ENCODE results near the gene CAPN2. TPM values are rescaled to one million over a fixed set of nuclear protein-coding genes. Genes with fewer than 3 reads are reported as not detected.

Gene CAPN2
- total and polyA plus RNA-seq, 7 experiments from 2014 or later: 57.6 to 195 (median 99.5) TPM

GRCh38 chr1:223756806-223757700 lies 44.7 kb downstream of the CAPN2 start:
- ChIA-PET POLR2A (no interaction called here), CTCF (interaction anchor here (0.7 to 1.1 kb wide), 2 partner anchors 52 to 58 kb away, joined by 3 to 6 read pairs; no protein-coding TSS in a partner anchor)
- intact Hi-C loops (cut with micrococcal nuclease): no loop called here
- Histone ChIP-seq H3K36me3 (ENCODE audit: control insufficient read depth in 2 of 3, insufficient read depth in 3 of 3, low read length in 3 of 3) (peaks cover 29 to 93% (median 45%) of the 10 kb centered on the region in 3 experiments), H3K4me1 (ENCODE audit: control insufficient read depth in 2 of 2, insufficient read depth in 2 of 2, low read length in 2 of 2) (no peaks in the 10 kb centered on the region), H3K9me3 (ENCODE audit: control insufficient read depth in 2 of 3, low read length in 3 of 3) (no peaks in the 10 kb centered on the region), H3K27me3 (ENCODE audit: control insufficient read depth in 2 of 2, insufficient read depth in 2 of 2, low read length in 2 of 2) (no peaks in the 10 kb centered on the region), H3K27ac (ENCODE audit: low read depth, low read length) (no peak overlapping the region), H3K4me3 (ENCODE audit: low read length) (no peak overlapping the region)
- DNase-seq (no peak), ATAC-seq (no peak)
- no peak overlapping the region for H3K4me3 Mint-ChIP-seq
- H3K9me3 Mint-ChIP-seq: no peaks in the 10 kb centered on the region
- H3K4me1 Mint-ChIP-seq: no peaks in the 10 kb centered on the region
- no peaks in the 10 kb centered on the region for H3K27me3 Mint-ChIP-seq
- peaks cover 9 to 74% (median 22%) of the 10 kb centered on the region in 5 donors for H3K36me3 Mint-ChIP-seq
- H3K27ac Mint-ChIP-seq: peak overlapping the region in 1 of 9 donors; percentile 27

GRCh38 chr1:223758734-223759133 lies 46.4 kb downstream of the CAPN2 start:
- intact Hi-C loops (cut with micrococcal nuclease): no loop called here

GRCh38 chr1:223759273-223759672 lies 46.9 kb downstream of the CAPN2 start:
- Mint-ChIP-seq H3K4me1 (no peaks in the 10 kb centered on the region), H3K27ac (peak overlapping the region in 1 of 9 donors; percentile 4), H3K27me3 (no peaks in the 10 kb centered on the region), H3K4me3 (no peak overlapping the region), H3K9me3 (no peaks in the 10 kb centered on the region), H3K36me3 (peaks cover 5 to 71% (median 27%) of the 10 kb centered on the region in 5 donors)
- H3K36me3 ChIP-seq (ENCODE audit: control insufficient read depth in 2 of 3, insufficient read depth in 3 of 3, low read length in 3 of 3): peaks cover 17 to 92% (median 39%) of the 10 kb centered on the region in 3 experiments
- H3K4me3 ChIP-seq (ENCODE audit: low read length): no peak overlapping the region
- ATAC-seq (no peak), DNase-seq (no peak)
- ChIA-PET POLR2A (interaction anchor here (0.6 kb wide), 1 partner anchor 38 kb away, joined by 3 read pairs; no protein-coding TSS in a partner anchor), CTCF (no interaction called here)
- H3K9me3 ChIP-seq (ENCODE audit: control insufficient read depth in 2 of 3, low read length in 3 of 3): no peaks in the 10 kb centered on the region
- no peak overlapping the region for H3K27ac ChIP-seq (ENCODE audit: low read depth, low read length)
- intact Hi-C loops (cut with micrococcal nuclease): no loop called here
- no peaks in the 10 kb centered on the region for H3K27me3 ChIP-seq (ENCODE audit: control insufficient read depth in 2 of 2, insufficient read depth in 2 of 2, low read length in 2 of 2)
- H3K4me1 ChIP-seq (ENCODE audit: control insufficient read depth in 2 of 2, insufficient read depth in 2 of 2, low read length in 2 of 2): no peaks in the 10 kb centered on the region

More at GRCh38 chr1:223758734-223759133, 46.4 kb downstream of the CAPN2 start:
- Mint-ChIP-seq H3K36me3 (peaks cover 5 to 71% (median 25%) of the 10 kb centered on the region in 5 donors), H3K9me3 (no peaks in the 10 kb centered on the region), H3K27me3 (no peaks in the 10 kb centered on the region), H3K4me3 (no peak overlapping the region), H3K27ac (no peak overlapping the region), H3K4me1 (no peaks in the 10 kb centered on the region)
- Histone ChIP-seq H3K27me3 (ENCODE audit: control insufficient read depth in 2 of 2, insufficient read depth in 2 of 2, low read length in 2 of 2) (no peaks in the 10 kb centered on the region), H3K27ac (ENCODE audit: low read depth, low read length) (no peak overlapping the region), H3K4me3 (ENCODE audit: low read length) (no peak overlapping the region), H3K36me3 (ENCODE audit: control insufficient read depth in 2 of 3, insufficient read depth in 3 of 3, low read length in 3 of 3) (peaks cover 21 to 92% (median 39%) of the 10 kb centered on the region in 3 experiments), H3K9me3 (ENCODE audit: control insufficient read depth in 2 of 3, low read length in 3 of 3) (no peaks in the 10 kb centered on the region), H3K4me1 (ENCODE audit: control insufficient read depth in 2 of 2, insufficient read depth in 2 of 2, low read length in 2 of 2) (no peaks in the 10 kb centered on the region)
- ChIA-PET POLR2A (no interaction called here), CTCF (no interaction called here)
- no peak for ATAC-seq
- no peak for DNase-seq

GRCh38 chr1:223760833-223761232 lies 48.5 kb downstream of the CAPN2 start:
- peaks cover 5 to 74% (median 29%) of the 10 kb centered on the region in 5 donors for H3K36me3 Mint-ChIP-seq
- POLR2A ChIA-PET: interaction anchor here (0.6 to 1.4 kb wide), 3 partner anchors 45 to 250 kb away, joined by 3 to 5 read pairs (median 5); no protein-coding TSS in a partner anchor

GRCh38 chr1:223761411-223761810 lies 49.1 kb downstream of the CAPN2 start:
- Mint-ChIP-seq H3K27me3 (no peaks in the 10 kb centered on the region), H3K9me3 (no peaks in the 10 kb centered on the region), H3K4me3 (no peak overlapping the region), H3K27ac (no peak overlapping the region), H3K4me1 (no peaks in the 10 kb centered on the region), H3K36me3 (peaks cover 5 to 76% (median 35%) of the 10 kb centered on the region in 5 donors)
- DNase-seq: no peak
- H3K4me1 ChIP-seq (ENCODE audit: control insufficient read depth in 2 of 2, insufficient read depth in 2 of 2, low read length in 2 of 2): no peaks in the 10 kb centered on the region
- no peaks in the 10 kb centered on the region for H3K9me3 ChIP-seq (ENCODE audit: control insufficient read depth in 2 of 3, low read length in 3 of 3)
- H3K27ac ChIP-seq (ENCODE audit: low read depth, low read length): no peak overlapping the region
- ChIA-PET CTCF (interaction anchor here (1.3 kb wide), 1 partner anchor 12 kb away, joined by 4 read pairs; no protein-coding TSS in a partner anchor), POLR2A (interaction anchor here (0.6 to 1.4 kb wide), 3 partner anchors 45 to 250 kb away, joined by 3 to 5 read pairs (median 5); no protein-coding TSS in a partner anchor)
- no peak overlapping the region for H3K4me3 ChIP-seq (ENCODE audit: low read length)
- H3K27me3 ChIP-seq (ENCODE audit: control insufficient read depth in 2 of 2, insufficient read depth in 2 of 2, low read length in 2 of 2): no peaks in the 10 kb centered on the region
- intact Hi-C loops (cut with micrococcal nuclease): no loop called here
- no peak for ATAC-seq
- H3K36me3 ChIP-seq (ENCODE audit: control insufficient read depth in 2 of 3, insufficient read depth in 3 of 3, low read length in 3 of 3): peaks cover 16 to 90% (median 40%) of the 10 kb centered on the region in 3 experiments

More at GRCh38 chr1:223760833-223761232, 48.5 kb downstream of the CAPN2 start:
- CTCF ChIA-PET: interaction anchor here (1.3 kb wide), 1 partner anchor 12 kb away, joined by 4 read pairs; no protein-coding TSS in a partner anchor
- H3K4me3 Mint-ChIP-seq: no peak overlapping the region
- no peak for ATAC-seq
- intact Hi-C loops (cut with micrococcal nuclease): no loop called here
- H3K4me1 Mint-ChIP-seq: no peaks in the 10 kb centered on the region
- no peaks in the 10 kb centered on the region for H3K27me3 Mint-ChIP-seq
- Histone ChIP-seq H3K9me3 (ENCODE audit: control insufficient read depth in 2 of 3, low read length in 3 of 3) (no peaks in the 10 kb centered on the region), H3K4me3 (ENCODE audit: low read length) (no peak overlapping the region), H3K27me3 (ENCODE audit: control insufficient read depth in 2 of 2, insufficient read depth in 2 of 2, low read length in 2 of 2) (no peaks in the 10 kb centered on the region), H3K4me1 (ENCODE audit: control insufficient read depth in 2 of 2, insufficient read depth in 2 of 2, low read length in 2 of 2) (no peaks in the 10 kb centered on the region), H3K36me3 (ENCODE audit: control insufficient read depth in 2 of 3, insufficient read depth in 3 of 3, low read length in 3 of 3) (peaks cover 16 to 90% (median 40%) of the 10 kb centered on the region in 3 experiments), H3K27ac (ENCODE audit: low read depth, low read length) (no peak overlapping the region)
- H3K27ac Mint-ChIP-seq: no peak overlapping the region
- no peaks in the 10 kb centered on the region for H3K9me3 Mint-ChIP-seq
- DNase-seq: no peak

GRCh38 chr1:223763251-223763650 lies 50.9 kb downstream of the CAPN2 start:
- H3K4me1 ChIP-seq (ENCODE audit: control insufficient read depth in 2 of 2, insufficient read depth in 2 of 2, low read length in 2 of 2): no peaks in the 10 kb centered on the region
- no peak overlapping the region for H3K27ac ChIP-seq (ENCODE audit: low read depth, low read length)
- peaks cover 16 to 75% (median 40%) of the 10 kb centered on the region in 3 experiments for H3K36me3 ChIP-seq (ENCODE audit: control insufficient read depth in 2 of 3, insufficient read depth in 3 of 3, low read length in 3 of 3)
- ChIA-PET CTCF (interaction anchor here (1.3 kb wide), 1 partner anchor 14 kb away, joined by 4 read pairs; no protein-coding TSS in a partner anchor), POLR2A (no interaction called here)
- Mint-ChIP-seq H3K4me1 (no peaks in the 10 kb centered on the region), H3K36me3 (peaks cover 5 to 71% (median 32%) of the 10 kb centered on the region in 5 donors), H3K9me3 (no peaks in the 10 kb centered on the region), H3K4me3 (no peak overlapping the region), H3K27ac (peak overlapping the region in 1 of 9 donors; percentile 15), H3K27me3 (no peaks in the 10 kb centered on the region)
- H3K9me3 ChIP-seq (ENCODE audit: control insufficient read depth in 2 of 3, low read length in 3 of 3): no peaks in the 10 kb centered on the region
- no peak overlapping the region for H3K4me3 ChIP-seq (ENCODE audit: low read length)
- ATAC-seq (no peak), DNase-seq (no peak)
- intact Hi-C loops (cut with micrococcal nuclease): no loop called here
- H3K27me3 ChIP-seq (ENCODE audit: control insufficient read depth in 2 of 2, insufficient read depth in 2 of 2, low read length in 2 of 2): no peaks in the 10 kb centered on the region
